HUES48 (cell line): ENCODE data around the gene RSPRY1.
A peak's percentile ranks its signal among the peaks of the same experiment; 100 is the strongest.

Source experiments
- H3K27ac ChIP-seq: one replicate; pipeline ENCODE4 v1.7.0; 2013; ENCODE audit warnings: low read depth, low read length, inconsistent platforms
- H3K27me3 ChIP-seq: 2 replicates; pipeline ENCODE4 v1.6.1; 2013; ENCODE audit warnings: mild to moderate bottlenecking, low read length; ENCODE audit not compliant: control insufficient read depth, insufficient read depth
- H3K36me3 ChIP-seq: 2 replicates; pipeline ENCODE4 v1.6.1; 2013; ENCODE audit warnings: low read length; ENCODE audit not compliant: control insufficient read depth, insufficient read depth
- H3K4me1 ChIP-seq: 2 replicates; pipeline ENCODE4 v1.6.1; 2013; ENCODE audit warnings: mild to moderate bottlenecking, low read length; ENCODE audit not compliant: control insufficient read depth, insufficient read depth
- H3K4me3 ChIP-seq: 2 replicates; pipeline ENCODE4 v1.5.1; 2013; ENCODE audit warnings: mild to moderate bottlenecking, low read depth, low read length
- H3K9ac ChIP-seq: 2 replicates; pipeline ENCODE4 v1.6.1; 2013; ENCODE audit warnings: mild to moderate bottlenecking, low read depth, low read length, moderate library complexity
- H3K9me3 ChIP-seq: 2 replicates; pipeline ENCODE4 v1.6.1; 2013; ENCODE audit warnings: low read length; ENCODE audit not compliant: control insufficient read depth, insufficient read depth

RSPRY1 gene

GRCh38 chr16:57185945-57186871 is at the start of gene RSPRY1, which contains the start of gene PSME3IP1:
RSPRY1 (plus strand) TSS chr16:57186329; CDS start chr16:57204659, 18,330 bp downstream.
PSME3IP1 (minus strand) TSS chr16:57186039; CDS start chr16:57173854, 12,185 bp downstream.
- H3K36me3 ChIP-seq: no peaks in the 10 kb centered on the region
- peak within 1 kb of the TSS; percentile 79 for H3K9ac ChIP-seq

GRCh38 chr16:57137043-57137442 is 49.1 kb upstream of the RSPRY1 start:
- H3K9ac ChIP-seq: no peak overlapping the region
- H3K27ac ChIP-seq: no peak overlapping the region

More at GRCh38 chr16:57185945-57186871, at the start of gene RSPRY1, which contains the start of gene PSME3IP1:
- H3K27me3 ChIP-seq: no peaks in the 10 kb centered on the region
- H3K9me3 ChIP-seq: no peaks in the 10 kb centered on the region
- H3K27ac ChIP-seq: peak within 1 kb of the TSS; percentile 88
- peaks cover 29% of the 10 kb centered on the region for H3K4me1 ChIP-seq
- peak within 1 kb of the TSS; percentile 97 for H3K4me3 ChIP-seq

GRCh38 chr16:57137566-57138273 is 48.4 kb upstream of the RSPRY1 start:
- no peak overlapping the region for H3K9ac ChIP-seq
- H3K27me3 ChIP-seq: no peaks in the 10 kb centered on the region
- H3K9me3 ChIP-seq: no peaks in the 10 kb centered on the region
- peaks cover 4% of the 10 kb centered on the region; the same call in 1 of the 2 replicates for H3K4me1 ChIP-seq
- no peaks in the 10 kb centered on the region for H3K36me3 ChIP-seq
- H3K4me3 ChIP-seq: no peak overlapping the region
- no peak overlapping the region for H3K27ac ChIP-seq

More at GRCh38 chr16:57137043-57137442, 49.1 kb upstream of the RSPRY1 start:
- Histone ChIP-seq H3K4me1 (peaks cover 4% of the 10 kb centered on the region; the same call in 1 of the 2 replicates), H3K9me3 (no peaks in the 10 kb centered on the region), H3K27me3 (no peaks in the 10 kb centered on the region), H3K4me3 (no peak overlapping the region), H3K36me3 (no peaks in the 10 kb centered on the region)

GRCh38 chr16:57138281-57138935 is 47.7 kb upstream of the RSPRY1 start:
- Histone ChIP-seq H3K27ac (no peak overlapping the region), H3K4me1 (peaks cover 4% of the 10 kb centered on the region; the same call in 1 of the 2 replicates), H3K9me3 (no peaks in the 10 kb centered on the region), H3K4me3 (no peak overlapping the region), H3K36me3 (no peaks in the 10 kb centered on the region), H3K27me3 (no peaks in the 10 kb centered on the region), H3K9ac (no peak overlapping the region)

GRCh38 chr16:57140931-57141668 is 45.0 kb upstream of the RSPRY1 start:
- H3K9me3 ChIP-seq: no peaks in the 10 kb centered on the region
- H3K4me3 ChIP-seq: no peak overlapping the region
- no peaks in the 10 kb centered on the region for H3K27me3 ChIP-seq
- no peak overlapping the region for H3K27ac ChIP-seq
- no peaks in the 10 kb centered on the region for H3K36me3 ChIP-seq
- no peaks in the 10 kb centered on the region for H3K4me1 ChIP-seq
- no peak overlapping the region for H3K9ac ChIP-seq

GRCh38 chr16:57141822-57142631 is 44.1 kb upstream of the RSPRY1 start:
- no peak overlapping the region for H3K9ac ChIP-seq
- H3K36me3 ChIP-seq: no peaks in the 10 kb centered on the region
- H3K9me3 ChIP-seq: no peaks in the 10 kb centered on the region
- no peak overlapping the region for H3K4me3 ChIP-seq
- H3K4me1 ChIP-seq: peaks cover 6% of the 10 kb centered on the region; the same call in 1 of the 2 replicates
- H3K27ac ChIP-seq: no peak overlapping the region
- H3K27me3 ChIP-seq: no peaks in the 10 kb centered on the region

GRCh38 chr16:57143149-57143921 is 42.8 kb upstream of the RSPRY1 start:
- Histone ChIP-seq H3K36me3 (no peaks in the 10 kb centered on the region), H3K27ac (no peak overlapping the region), H3K27me3 (no peaks in the 10 kb centered on the region), H3K4me1 (peaks cover 19% of the 10 kb centered on the region), H3K9me3 (no peaks in the 10 kb centered on the region), H3K9ac (no peak overlapping the region), H3K4me3 (no peak overlapping the region)

- Histone ChIP-seq H3K27me3 (no peaks in the 10 kb centered on the region), H3K27ac (no peak overlapping the region), H3K36me3 (no peaks in the 10 kb centered on the region), H3K4me3 (no peak overlapping the region), H3K9me3 (no peaks in the 10 kb centered on the region), H3K9ac (no peak overlapping the region), H3K4me1 (peaks cover 22% of the 10 kb centered on the region)
Measured at GRCh38 chr16:57144027-57144426, 42.1 kb upstream of the RSPRY1 start.
